SK-MEL-5 (cell line): ENCODE measurements around the gene STEAP3. TPM values are rescaled to one million over a fixed set of nuclear protein-coding genes. Genes with fewer than 3 reads are reported as not detected.

ENCODE experiments used
- DNase-seq: peaks from one replicate; pipeline ENCODE4 v3.0.0-alpha.2; 2016; ENCODE audit warnings: low read depth, low spot score
- in situ Hi-C: cut with HindIII; loops from 2 replicates; pipeline ENCODE4 v1.10.0; 2016; ENCODE audit warnings: low sequenced_read_pairs, high pct_unique_total_duplicates, low pct_unique_long_range_greater_than_20kb
- total RNA-seq: library from RNA; depleted of rRNA; stranded (reverse); fragments of >200 nt; shearing (Covaris generic); gene quantifications from 2 replicates; pipeline ENCODE4 v1.2.3, GENCODE V29; 2014; rRNA removed

The STEAP3 gene
- total RNA-seq, 1 experiment from 2014 or later, result 6.0 TPM

GRCh38 chr2:119293900-119294299, 70.3 kb downstream of the STEAP3 start:
- DNase-seq, result no peak
- in situ Hi-C loops, result no loop called here

GRCh38 chr2:119294671-119295070, 71.0 kb downstream of the STEAP3 start:
- in situ Hi-C loops, result no loop called here
- DNase-seq, result no peak

- in situ Hi-C loops, result no loop called here
- no peak for DNase-seq
Measured at GRCh38 chr2:119295688-119296375, 72.2 kb downstream of the STEAP3 start.

GRCh38 chr2:119301413-119301812, 77.8 kb downstream of the STEAP3 start:
- in situ Hi-C loops, result no loop called here
- no peak for DNase-seq

GRCh38 chr2:119304847-119305246, 81.2 kb downstream of the STEAP3 start:
- no peak for DNase-seq
- in situ Hi-C loops, result no loop called here

DNA sequence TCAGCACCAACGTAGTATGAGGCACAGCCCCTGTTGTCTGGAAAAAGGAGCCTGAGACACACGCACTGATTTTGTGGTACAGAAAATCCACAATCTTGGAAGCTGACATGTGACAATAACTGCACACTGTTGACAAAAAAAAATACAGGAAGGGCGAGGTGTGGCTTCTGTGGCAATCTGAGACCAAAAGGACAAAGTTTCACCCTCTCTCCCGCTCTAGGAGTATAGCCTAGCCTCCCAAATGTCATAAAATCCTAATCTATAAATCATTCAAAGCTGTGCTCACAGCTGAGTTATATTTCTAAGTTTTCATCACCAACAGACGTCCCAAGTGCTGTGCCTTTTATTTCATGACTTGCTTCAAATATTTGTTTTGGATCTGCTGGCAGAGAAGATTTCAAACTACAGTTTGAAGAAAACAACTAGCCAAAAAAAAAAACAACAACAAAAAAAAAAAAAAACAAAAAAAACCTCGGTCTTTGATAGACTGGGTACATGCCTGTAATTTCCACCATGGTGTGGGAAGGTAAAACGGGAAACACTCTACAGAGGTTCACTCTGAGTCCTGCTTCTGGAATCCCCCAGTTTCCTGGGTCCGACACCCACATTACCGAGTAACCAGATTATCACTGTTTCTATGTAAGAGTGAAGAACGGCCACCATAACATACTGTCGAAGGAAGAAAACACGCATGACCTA, 82.0 kb downstream of the STEAP3 start:
- no peak for DNase-seq
- in situ Hi-C loops, result no loop called here

DNA sequence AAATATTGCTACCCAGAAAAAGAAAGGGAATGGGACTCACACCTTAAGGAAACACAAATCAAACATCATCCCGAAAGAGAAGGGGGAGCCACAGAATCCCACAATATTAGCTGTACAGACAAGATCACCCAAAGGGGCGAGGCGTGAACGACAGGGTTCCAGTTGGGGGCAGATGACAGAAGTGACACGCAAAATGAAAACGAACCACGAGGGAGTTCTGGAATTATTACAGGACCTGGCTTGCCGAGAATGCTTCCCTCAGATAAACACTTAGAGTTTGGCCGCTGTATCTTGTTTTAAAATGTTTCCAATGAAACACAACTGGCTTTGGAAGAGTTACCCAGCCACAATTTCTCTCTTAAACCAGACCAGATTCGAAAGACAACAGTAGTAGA, 82.6 kb downstream of the STEAP3 start:
- in situ Hi-C loops, result no loop called here

DNA sequence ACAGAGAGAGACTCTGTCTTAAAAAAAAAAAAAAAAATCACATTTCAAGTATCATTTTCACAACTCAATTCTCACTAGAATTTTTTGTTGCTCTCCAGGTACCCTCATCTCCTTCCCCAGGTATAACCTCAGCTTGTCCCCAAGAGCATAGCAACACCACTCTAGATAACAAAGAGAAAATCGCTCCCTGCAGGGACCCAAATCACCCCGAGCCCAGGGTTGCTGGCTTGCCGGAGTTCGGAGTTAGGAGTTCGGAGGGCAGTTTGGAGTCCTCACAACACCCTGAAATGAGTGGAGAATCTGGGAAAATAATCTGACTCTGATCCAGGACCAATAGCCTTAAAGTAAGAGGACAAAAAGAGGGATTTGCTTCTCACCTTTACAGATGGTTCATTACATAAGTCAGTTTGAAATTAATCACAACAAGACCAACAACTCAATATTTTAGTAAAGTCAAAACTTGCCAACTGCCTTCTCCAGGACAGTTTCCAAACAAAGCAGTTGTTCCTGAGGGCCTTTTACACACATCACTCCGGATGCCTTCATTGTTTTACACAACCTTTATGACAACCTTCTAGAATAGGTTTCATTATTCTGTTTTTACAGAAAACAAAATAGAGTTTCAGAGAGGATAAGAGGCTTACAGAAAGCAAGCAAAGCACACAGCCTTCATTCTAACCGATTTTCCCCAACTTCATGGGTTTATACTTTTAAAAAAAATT, 83.9 kb downstream of the STEAP3 start:
- DNase-seq, result no peak
- in situ Hi-C loops, result no loop called here

More for the DNA sequence above, 82.6 kb downstream of the STEAP3 start:
- DNase-seq, result no peak

DNA sequence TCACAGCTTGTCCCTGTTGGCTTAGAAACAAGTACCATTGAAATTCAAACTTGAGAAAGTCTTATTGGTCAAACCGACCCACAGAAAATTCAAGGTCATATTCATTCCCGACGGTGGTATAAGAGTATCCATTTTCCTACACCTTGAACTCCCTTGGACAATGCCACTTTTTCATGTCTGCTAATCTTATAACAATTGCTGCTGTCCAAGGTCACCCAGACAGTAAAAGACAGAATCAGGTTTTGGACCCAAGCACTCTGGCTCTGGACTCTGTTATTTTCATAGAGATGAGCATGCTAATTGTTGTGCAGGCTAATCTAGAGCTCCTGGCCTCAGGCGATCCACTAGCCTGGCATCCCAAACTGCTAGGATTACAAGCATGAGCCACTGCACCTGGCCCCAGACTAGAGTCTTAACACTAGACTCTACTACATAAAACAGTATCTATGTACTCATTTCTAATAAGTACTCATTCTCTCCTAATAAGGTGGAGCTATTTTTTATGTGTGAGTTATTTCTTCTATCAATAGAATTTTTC, 85.2 kb downstream of the STEAP3 start:
- in situ Hi-C loops, result no loop called here
- DNase-seq, result no peak

DNA sequence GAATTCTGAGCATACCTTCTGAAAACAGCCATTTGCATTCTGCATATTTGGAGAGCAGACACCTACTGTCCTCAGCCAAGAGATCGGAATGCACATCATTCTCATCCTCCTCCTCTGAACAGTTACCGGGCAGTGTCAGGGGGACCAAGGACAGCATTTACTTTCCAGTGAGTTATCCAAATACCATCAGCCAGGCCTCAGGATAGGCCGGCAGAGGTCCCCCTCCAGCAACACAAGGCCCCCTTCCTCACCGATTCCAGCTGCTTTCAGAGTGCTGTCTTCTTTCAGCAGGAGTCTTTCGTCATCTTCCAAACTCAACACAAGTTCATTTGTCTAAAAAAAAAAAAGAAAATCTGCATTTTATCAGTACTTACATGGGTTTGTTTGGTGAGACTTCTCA, 87.7 kb downstream of the STEAP3 start:
- peak; percentile 26 for DNase-seq
- in situ Hi-C loops, result no loop called here

GRCh38 chr2:119311831-119312230, 88.2 kb downstream of the STEAP3 start:
- in situ Hi-C loops, result no loop called here
- DNase-seq, result no peak

Other genes with a start within 250 kb of the STEAP3 start
- not detected in 2 replicates for gene C1QL2, start 65.1 kb upstream of the STEAP3 start, total RNA-seq
- gene C2orf76, start 143.0 kb downstream of the STEAP3 start, total RNA-seq, result 23.6 and 23.8 TPM in 2 replicates
- 237 and 247 TPM in 2 replicates for gene DBI, start 143.1 kb downstream of the STEAP3 start, total RNA-seq
- not detected in 2 replicates for gene TMEM37, start 208.0 kb downstream of the STEAP3 start, total RNA-seq